HG02981 (cell line): ENCODE measurements around the gene YES1.
"Not testable (repeated sequence)": the region's sequence is repeated elsewhere in the genome, so short reads cannot be mapped to it uniquely, and the experiment has no call there.

ENCODE experiments used
- ATAC-seq: cut with Tn5 transposase; IDR thresholded peaks from one replicate; pipeline ENCODE4 v1.9.1; 2021; ENCODE audit warnings: mild to moderate bottlenecking, moderate library complexity; ENCODE audit not compliant: unreplicated experiment

YES1 gene

GRCh38 chr18:785242-785641 lies 26.8 kb downstream of the YES1 start:
- ATAC-seq = no peak

- no peak for ATAC-seq
Observed at GRCh38 chr18:784470-785172, 27.4 kb downstream of the YES1 start.

- ATAC-seq = no peak
Observed at GRCh38 chr18:778194-778927, 33.7 kb downstream of the YES1 start.

GRCh38 chr18:777021-777420 lies 35.0 kb downstream of the YES1 start:
- no peak for ATAC-seq

GRCh38 chr18:776044-776443 lies 36.0 kb downstream of the YES1 start:
- not testable (repeated sequence) for ATAC-seq

- ATAC-seq = no peak
Observed at GRCh38 chr18:774811-775210, 37.2 kb downstream of the YES1 start.

GRCh38 chr18:773980-774624 lies 37.9 kb downstream of the YES1 start:
- no peak for ATAC-seq

- no peak for ATAC-seq
Observed at GRCh38 chr18:770583-770961, 41.5 kb downstream of the YES1 start.

- no peak for ATAC-seq
Observed at GRCh38 chr18:767961-768360, 44.1 kb downstream of the YES1 start.

- no peak for ATAC-seq
Observed at GRCh38 chr18:767084-767882, 44.8 kb downstream of the YES1 start.

GRCh38 chr18:766550-766860 lies 45.5 kb downstream of the YES1 start:
- ATAC-seq = no peak

- no peak for ATAC-seq
Observed at GRCh38 chr18:765764-766549, 46.1 kb downstream of the YES1 start.

- not testable (repeated sequence) for ATAC-seq
Observed at GRCh38 chr18:759864-760263, 52.2 kb downstream of the YES1 start.

- ATAC-seq = no peak
Observed at GRCh38 chr18:755506-755905, 56.5 kb downstream of the YES1 start.

- ATAC-seq = no peak
Observed at GRCh38 chr18:754656-755055, 57.4 kb downstream of the YES1 start.

GRCh38 chr18:750456-750855 lies 61.6 kb downstream of the YES1 start:
- ATAC-seq = no peak

- ATAC-seq = no peak
Observed at GRCh38 chr18:744832-745597, 67.0 kb downstream of the YES1 start.

GRCh38 chr18:741931-742512 lies 70.0 kb downstream of the YES1 start:
- ATAC-seq = peak; percentile 86

- ATAC-seq = no peak
Observed at GRCh38 chr18:732371-732770, 79.7 kb downstream of the YES1 start.

- ATAC-seq = no peak
Observed at GRCh38 chr18:731185-731584, 80.9 kb downstream of the YES1 start.
